ENCODE data around the gene NHERF1.

Gene NHERF1

DNA sequence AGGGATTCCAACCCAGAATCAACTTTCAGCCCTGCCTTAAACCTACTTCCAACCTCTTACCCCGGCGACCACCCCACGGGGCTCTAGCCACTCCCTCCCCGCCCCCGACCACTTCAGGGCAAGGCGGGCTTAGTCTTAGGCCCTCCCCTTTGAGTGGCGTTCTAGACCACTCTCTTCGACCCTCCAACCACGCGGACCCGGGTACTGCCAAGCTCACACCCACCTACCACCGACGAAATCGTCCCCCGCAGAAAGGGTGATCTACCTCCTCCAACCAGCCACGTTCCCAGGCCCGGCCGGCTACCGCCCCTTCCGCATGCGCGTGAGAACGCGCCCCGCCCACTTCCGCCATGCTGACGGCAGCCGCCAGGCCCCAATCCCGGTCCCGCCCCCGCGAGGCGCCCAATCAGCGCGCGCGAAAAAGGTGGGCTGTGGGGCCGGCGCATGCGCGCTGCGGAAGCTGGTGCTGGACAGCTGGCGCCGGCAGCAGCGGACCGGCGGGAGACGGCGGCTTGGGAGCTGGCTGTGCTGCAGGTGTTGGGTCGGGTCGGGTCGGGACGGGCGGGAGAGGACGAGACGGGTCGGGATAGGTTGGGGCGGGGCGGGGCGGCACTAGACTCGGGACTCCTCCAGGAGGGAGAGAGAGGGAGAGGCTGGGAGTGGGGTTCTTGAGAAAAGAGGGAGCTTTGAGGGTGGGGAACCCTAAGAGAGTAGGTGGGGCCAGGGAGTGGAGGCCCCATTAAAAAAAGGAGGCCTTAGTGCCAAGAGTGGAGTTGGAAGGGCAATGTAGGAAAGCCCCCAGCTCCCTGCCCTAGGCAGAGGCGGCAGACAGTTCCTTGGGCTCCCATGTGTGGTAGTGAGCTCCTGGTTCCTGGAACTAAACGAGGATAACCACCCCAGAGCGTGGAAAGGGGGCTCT lies 27.9 kb downstream of the NHERF1 start, which contains the start of gene NAT9:
NAT9 (minus strand) TSS at position 302 of the 919 bp plus-strand sequence. CDS start 647 bp downstream, outside the sequence.
- TF ChIP-seq CTCF (IDR thresholded peaks at IDR 0.05; ENCODE audit: low read length, missing control alignments), result no peak
- peak within 1 kb of the TSS; percentile 91 for H3K4me3 ChIP-seq (replicated peaks; ENCODE audit: low read depth, low read length)
- DNase-seq (ENCODE audit: low read depth), result peak; percentile 96

DNA sequence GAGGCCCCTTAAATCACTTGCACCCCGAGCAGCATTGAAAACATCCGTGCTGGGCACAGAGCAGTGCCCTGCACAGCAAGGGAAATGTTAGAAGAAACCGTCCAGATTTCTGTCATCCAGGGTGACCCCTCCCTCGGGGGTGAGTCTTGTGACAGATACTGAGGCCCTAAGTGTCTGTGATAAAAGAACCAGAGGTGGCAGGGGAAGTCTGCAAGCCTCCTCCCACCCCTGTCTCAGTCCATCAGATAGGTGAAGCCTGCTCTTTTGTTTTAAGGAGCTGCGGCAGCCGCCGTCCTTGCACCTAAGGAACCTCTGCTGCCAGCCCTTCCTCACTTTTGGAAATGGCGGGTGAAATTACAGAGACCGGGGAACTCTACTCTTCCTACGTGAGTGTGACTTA lies 28.6 kb downstream of the NHERF1 start:
- no peak for DNase-seq (ENCODE audit: low read depth)
- TF ChIP-seq CTCF (IDR thresholded peaks at IDR 0.05; ENCODE audit: low read length, missing control alignments), result no peak

DNA sequence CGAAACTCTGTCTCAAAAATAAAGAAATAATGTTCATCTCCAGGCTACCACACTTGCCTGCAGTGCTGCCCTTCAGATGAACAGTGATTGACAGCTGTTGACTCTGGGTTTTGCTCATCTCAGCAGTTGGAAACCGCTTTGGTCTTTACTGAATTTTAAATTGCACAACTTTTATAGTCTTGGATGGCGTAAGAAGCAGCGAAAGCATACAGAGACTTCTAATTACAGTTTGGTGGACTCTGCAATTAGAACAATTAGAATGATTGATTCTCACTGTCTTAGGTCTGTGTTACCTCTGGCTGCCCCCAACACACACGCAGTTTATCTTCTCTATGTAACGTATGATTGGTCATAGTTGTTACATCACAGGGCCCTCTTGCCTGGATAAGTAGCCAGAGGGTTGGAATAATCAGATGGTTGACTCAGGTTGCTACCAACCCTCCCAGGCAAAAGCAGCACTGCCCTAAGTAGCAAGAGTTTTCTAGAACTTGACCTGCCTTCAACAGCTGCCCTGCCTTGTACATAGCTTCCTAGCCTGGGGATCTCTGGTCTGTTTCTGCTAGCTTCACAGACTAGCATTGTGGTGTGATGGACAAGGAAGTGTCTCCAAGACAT lies 29.6 kb downstream of the NHERF1 start:
- DNase-seq (ENCODE audit: low read depth), result no peak
- no peak for TF ChIP-seq CTCF (IDR thresholded peaks at IDR 0.05; ENCODE audit: low read length, missing control alignments)
- no peak overlapping the region for H3K4me3 ChIP-seq (replicated peaks; ENCODE audit: low read depth, low read length)

More for the DNA sequence above, 28.6 kb downstream of the NHERF1 start:
- H3K4me3 ChIP-seq (replicated peaks; ENCODE audit: low read depth, low read length), result peak overlapping the region; percentile 91

DNA sequence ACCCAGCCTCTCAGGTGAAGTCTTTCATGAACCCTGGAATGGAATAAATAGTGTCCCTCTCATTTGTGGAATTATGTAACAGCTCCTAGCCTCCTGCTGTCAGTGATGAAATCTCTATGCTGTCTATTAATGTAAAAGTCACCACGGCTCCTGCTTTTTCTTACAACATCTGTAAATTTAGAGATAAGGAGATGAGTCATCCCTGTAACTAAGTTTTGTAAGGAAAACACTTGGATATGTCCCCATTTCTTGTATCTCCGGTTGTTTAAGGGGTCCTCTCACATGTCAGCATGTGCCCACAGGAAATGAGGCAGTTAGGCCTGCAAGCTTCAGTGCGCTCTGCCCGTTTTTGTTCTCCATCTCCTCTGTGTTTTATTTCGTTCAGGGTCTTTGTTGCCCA lies 30.5 kb downstream of the NHERF1 start:
- peak; percentile 77 for DNase-seq (ENCODE audit: low read depth)

GRCh38 chr17:74779501-74779900 lies 31.1 kb downstream of the NHERF1 start:
- no peak for DNase-seq (ENCODE audit: low read depth)
- H3K4me3 ChIP-seq (replicated peaks; ENCODE audit: low read depth, low read length), result no peak overlapping the region

More for the DNA sequence above, 30.5 kb downstream of the NHERF1 start:
- no peak for TF ChIP-seq CTCF (IDR thresholded peaks at IDR 0.05; ENCODE audit: low read length, missing control alignments)
- no peak overlapping the region for H3K4me3 ChIP-seq (replicated peaks; ENCODE audit: low read depth, low read length)

DNA sequence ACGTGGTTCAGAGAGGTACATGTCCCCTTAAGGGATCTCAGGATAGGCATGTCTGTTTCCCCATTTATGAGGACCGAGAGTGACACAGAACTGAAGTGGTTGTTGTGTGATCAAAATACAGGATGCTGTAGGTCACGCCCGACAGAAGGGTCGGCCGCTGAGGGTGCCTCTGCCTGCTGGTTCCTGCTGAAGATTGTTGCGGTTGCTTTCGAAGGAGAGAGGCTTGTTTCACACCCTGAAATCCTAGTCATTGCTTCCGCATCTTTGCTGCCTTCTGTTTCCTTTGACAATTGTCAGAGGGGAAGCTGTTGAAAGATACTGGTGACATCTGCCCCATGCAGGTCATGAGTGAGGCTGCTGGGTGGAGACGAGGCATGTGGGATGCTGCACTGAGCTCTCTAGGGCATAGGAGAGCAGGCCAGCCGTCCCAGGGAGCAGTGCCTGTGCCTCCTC lies 31.5 kb downstream of the NHERF1 start:
- H3K4me3 ChIP-seq (replicated peaks; ENCODE audit: low read depth, low read length), result no peak overlapping the region
- TF ChIP-seq CTCF (IDR thresholded peaks at IDR 0.05; ENCODE audit: low read length, missing control alignments), result no peak
- DNase-seq (ENCODE audit: low read depth), result no peak

More at GRCh38 chr17:74779501-74779900, 31.1 kb downstream of the NHERF1 start:
- no peak for TF ChIP-seq CTCF (IDR thresholded peaks at IDR 0.05; ENCODE audit: low read length, missing control alignments)

Data from fibroblast of pulmonary artery (primary cell).